GM12874 (cell line): ENCODE data around the gene SYT11.

ENCODE experiments used
- TF ChIP-seq, protein P1 (sequence below): IDR thresholded peaks from 2 replicates; pipeline ENCODE4 v1.5.1; 2011; ENCODE audit warnings: low read depth, mild to moderate bottlenecking, control low read depth, low read length, moderate library complexity; ENCODE audit not compliant: insufficient read depth

The SYT11 gene

DNA sequence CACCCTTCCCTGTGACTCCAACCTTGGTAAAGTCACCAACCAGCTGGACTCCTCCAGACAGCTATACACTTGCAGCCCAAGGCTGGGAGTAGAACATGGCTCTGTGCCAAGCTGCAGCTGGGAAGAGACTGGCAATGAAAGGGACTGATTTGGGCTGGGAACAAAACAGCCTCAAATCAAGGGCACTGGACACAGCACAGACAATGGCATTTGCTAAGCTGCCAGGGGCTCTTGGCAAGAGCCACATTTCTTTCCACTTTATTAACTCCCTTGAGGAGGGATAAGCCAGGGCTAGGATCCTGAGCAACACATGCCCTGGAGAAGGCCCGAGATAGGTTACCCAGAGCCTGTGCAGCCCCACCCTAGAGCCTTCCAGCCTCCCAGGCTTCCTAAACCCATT is 12.0 kb downstream of the SYT11 start:
- TF ChIP-seq, protein P1, sequence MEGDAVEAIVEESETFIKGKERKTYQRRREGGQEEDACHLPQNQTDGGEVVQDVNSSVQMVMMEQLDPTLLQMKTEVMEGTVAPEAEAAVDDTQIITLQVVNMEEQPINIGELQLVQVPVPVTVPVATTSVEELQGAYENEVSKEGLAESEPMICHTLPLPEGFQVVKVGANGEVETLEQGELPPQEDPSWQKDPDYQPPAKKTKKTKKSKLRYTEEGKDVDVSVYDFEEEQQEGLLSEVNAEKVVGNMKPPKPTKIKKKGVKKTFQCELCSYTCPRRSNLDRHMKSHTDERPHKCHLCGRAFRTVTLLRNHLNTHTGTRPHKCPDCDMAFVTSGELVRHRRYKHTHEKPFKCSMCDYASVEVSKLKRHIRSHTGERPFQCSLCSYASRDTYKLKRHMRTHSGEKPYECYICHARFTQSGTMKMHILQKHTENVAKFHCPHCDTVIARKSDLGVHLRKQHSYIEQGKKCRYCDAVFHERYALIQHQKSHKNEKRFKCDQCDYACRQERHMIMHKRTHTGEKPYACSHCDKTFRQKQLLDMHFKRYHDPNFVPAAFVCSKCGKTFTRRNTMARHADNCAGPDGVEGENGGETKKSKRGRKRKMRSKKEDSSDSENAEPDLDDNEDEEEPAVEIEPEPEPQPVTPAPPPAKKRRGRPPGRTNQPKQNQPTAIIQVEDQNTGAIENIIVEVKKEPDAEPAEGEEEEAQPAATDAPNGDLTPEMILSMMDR = no peak

DNA sequence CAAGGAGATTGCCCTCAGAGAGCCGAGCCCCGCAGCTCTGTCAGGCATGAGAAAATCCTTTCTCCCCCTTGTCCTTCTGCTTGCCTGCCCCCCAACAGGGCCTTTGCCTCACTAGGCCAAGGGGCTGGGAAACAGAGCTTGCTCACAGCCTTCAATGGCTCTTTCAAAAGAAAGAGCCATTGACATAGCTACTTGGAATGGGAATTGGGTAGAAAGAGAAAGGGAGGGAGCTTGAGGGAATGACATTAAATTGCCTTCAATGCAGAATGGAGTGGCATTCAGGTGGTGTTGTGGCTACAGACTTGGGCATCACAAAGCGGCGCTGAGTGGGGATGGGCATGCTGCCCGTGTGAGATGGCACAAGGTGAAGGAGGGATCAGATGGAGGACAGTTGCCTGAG is 13.2 kb downstream of the SYT11 start:
- TF ChIP-seq, protein P1 = no peak

DNA sequence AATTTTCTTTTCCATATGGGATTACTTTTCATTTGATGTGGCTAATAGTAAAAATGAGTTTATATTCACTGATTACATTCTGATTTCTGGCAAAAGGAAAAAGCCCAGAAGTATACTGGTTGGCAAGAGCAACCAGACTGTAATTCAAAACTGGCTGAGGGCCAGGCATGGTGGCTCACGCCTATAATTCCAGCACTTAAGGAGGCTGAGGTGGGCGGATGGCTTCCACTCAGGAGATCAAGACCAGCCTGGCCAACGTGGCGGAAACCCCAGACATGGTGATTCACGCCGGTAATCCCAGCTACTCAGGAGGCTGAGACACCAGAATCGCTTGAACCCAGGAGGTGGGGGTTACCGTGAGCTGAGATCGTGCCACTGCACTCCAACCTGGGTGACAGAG is 14.5 kb downstream of the SYT11 start:
- TF ChIP-seq, protein P1 = no peak

DNA sequence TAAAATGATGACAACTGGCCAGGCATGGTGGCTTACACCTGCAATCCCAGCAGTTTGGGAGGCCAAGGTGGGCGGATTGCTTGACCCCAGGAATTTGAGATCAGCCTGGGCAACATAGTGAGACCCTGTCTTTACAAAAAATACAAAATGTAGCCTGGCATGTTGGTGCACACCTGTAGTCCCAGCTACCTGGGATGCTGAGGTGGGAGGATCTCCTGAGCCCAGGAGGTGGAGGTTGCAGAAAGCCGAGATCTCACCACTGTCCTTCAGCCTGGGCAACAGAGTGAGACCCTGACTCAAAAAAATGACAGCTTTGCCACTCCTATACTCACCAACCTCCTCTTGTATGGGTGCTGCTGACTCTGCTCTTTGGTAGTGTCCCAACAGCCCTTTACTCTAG is 18.6 kb downstream of the SYT11 start:
- TF ChIP-seq, protein P1 = no peak

DNA sequence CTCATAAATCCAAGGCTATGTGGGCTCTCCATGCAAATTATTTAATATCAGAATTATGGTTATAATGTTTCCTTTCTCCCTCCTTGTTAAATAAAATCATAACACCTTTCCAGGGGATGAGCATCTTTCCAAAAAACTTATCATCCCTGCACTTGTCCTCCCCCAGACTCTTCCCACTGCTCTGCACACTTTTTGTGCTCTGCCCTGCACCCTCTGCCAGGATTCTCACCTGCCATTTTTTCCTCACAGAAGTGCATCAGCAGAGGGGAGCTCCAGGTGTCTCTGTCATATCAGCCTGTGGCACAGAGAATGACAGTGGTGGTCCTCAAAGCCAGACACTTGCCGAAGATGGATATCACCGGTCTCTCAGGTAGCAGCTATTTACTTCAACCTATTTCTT is 20.9 kb downstream of the SYT11 start:
- TF ChIP-seq, protein P1 = no peak

DNA sequence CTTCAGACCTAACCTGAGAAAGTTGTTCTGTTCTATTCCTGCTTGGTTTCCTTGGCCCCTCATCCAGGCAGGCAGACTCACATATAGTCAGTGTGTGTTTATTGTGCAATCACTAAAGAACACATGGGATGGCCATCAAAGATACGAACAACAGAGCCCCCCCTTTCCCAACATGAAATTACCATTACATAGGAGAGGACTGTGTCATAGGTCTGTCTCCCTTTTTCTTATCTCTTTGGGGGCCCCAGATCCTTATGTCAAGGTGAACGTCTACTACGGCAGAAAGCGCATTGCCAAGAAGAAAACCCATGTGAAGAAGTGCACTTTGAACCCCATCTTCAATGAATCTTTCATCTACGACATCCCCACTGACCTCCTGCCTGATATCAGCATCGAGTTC is 21.6 kb downstream of the SYT11 start:
- TF ChIP-seq, protein P1 = no peak

DNA sequence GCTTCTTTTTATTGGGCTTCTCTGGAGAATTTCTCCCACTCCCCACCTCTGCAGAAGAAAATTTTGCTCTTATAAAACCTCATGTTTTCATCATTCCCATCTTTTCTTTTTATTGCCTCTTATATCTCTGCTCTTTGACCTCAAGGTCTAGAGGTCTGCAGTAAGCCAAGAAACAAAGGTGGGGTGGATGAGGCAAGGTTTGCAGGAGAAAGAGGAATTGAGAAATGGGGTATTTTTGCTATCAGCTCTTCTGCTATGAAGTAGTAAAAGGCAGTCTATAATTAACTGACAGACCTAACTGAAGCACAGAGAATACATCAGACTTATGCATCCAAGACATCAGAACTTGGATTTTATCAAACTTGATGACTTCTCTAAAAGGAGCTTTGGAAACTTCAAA is 22.9 kb downstream of the SYT11 start:
- TF ChIP-seq, protein P1 = no peak

DNA sequence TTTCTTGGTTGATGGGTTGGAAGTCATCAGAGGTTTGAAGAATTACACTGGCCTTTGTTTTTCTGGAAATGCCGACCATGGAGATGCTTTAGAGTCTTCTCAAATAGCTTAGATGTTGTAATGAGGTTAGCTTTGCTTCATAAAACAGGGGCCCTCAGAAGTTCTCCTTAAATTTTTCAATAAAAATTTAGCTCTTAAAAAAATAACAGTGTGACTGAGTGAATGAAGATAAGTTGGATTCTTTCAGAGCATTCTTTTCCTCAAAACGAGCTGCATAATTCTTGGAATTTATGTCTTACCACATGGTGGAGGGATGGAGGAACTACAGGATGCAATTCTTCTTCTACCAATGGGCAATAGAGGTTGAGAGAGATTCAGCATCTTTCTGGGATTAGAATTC is 23.4 kb downstream of the SYT11 start:
- TF ChIP-seq, protein P1 = no peak
